ENCODE data around the gene USP12. TPM values are rescaled to one million over a fixed set of nuclear protein-coding genes. Genes with fewer than 3 reads are reported as not detected.

The USP12 gene
- total and polyA plus RNA-seq, 3 donors from 2014 or later: 24.3 to 30.2 (median 26.1) TPM

DNA sequence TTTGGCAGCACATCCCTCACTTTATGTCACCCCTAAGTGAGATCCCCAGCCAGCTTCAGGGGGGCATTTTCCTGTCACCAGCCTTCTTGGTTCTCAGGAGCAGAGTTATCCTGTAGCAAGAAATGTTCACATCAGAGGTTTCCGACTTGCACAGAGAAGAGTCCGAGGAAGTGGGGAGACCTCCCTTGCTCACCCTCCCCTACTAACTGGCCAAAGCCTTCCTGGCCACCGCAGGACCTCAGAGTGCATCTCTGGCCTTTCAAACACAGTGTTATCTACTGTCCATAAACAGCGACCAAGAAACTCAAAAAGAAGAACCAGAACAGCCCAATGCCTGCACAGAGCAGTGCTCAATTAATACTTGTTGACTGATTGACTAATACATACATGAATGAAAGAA, 134.4 kb downstream of the USP12 start:
- Histone ChIP-seq H3K4me1 (no peaks in the 10 kb centered on the region), H3K4me3 (no peak overlapping the region), H3K27ac (no peak overlapping the region), H3K27me3 (no peaks in the 10 kb centered on the region), H3K9me3 (no peaks in the 10 kb centered on the region), H3K36me3 (ENCODE audit: low read depth, missing control alignments) (no peaks in the 10 kb centered on the region)
- intact Hi-C loops (cut with DNase I; ENCODE audit: low total_unique reads): no loop called here
- WGBS, 2 donors: 58 to 64% methylated on average over 4 of the region's 4 CpGs
- TF ChIP-seq POLR2A (IDR thresholded peaks at IDR 0.05) (no peak), CTCF (IDR thresholded peaks at IDR 0.05) (no peak)
- no peak for DNase-seq

- Histone ChIP-seq H3K4me1 (no peaks in the 10 kb centered on the region), H3K27me3 (no peaks in the 10 kb centered on the region), H3K4me3 (no peak overlapping the region), H3K36me3 (ENCODE audit: low read depth, missing control alignments) (no peaks in the 10 kb centered on the region), H3K9me3 (no peaks in the 10 kb centered on the region), H3K27ac (no peak overlapping the region)
- DNase-seq: no peak
- 52 to 56% methylated on average over 8 of the region's 8 CpGs for WGBS, 2 donors
- intact Hi-C loops (cut with DNase I; ENCODE audit: low total_unique reads): no loop called here
- TF ChIP-seq CTCF (IDR thresholded peaks at IDR 0.05): no peak
These were observed 135.2 kb downstream of the USP12 start for GRCh38 chr13:27036236-27036981.

- 89 to 91% methylated on average over 7 to 11 of the region's 11 CpGs for WGBS, 2 donors
- no peak for DNase-seq
- H3K4me1 ChIP-seq: no peaks in the 10 kb centered on the region
- H3K27ac ChIP-seq: no peak overlapping the region
- no peaks in the 10 kb centered on the region for H3K9me3 ChIP-seq
- TF ChIP-seq CTCF (IDR thresholded peaks at IDR 0.05) (no peak), POLR2A (IDR thresholded peaks at IDR 0.05) (no peak)
- intact Hi-C loops (cut with DNase I; ENCODE audit: low total_unique reads): no loop called here
- no peak overlapping the region for H3K4me3 ChIP-seq
- H3K36me3 ChIP-seq (ENCODE audit: low read depth, missing control alignments): no peaks in the 10 kb centered on the region
- H3K27me3 ChIP-seq: no peaks in the 10 kb centered on the region
These were observed 135.7 kb downstream of the USP12 start for GRCh38 chr13:27035892-27036235.

DNA sequence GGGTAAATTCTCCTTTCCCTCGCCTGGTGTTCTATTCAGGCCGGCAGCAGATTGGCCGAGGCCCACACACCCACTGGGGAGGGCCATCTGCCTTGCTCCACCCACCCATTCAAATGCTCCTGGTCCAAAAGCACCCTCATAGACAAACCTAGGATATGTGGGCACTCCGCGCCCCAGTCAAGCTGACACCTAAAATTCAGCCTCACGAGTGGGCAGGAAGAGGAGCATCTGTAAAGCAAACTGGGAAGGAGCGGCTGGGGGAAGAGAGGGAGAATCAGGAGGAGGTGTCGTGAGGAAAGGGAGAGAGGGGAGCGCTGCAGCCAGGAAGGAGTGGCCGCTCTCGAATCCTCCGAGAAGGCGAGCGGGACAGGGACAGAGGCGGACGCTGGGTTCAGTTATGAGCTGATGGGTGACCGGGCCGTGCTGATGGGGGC, 136.9 kb downstream of the USP12 start:
- no peak for DNase-seq
- intact Hi-C loops (cut with DNase I; ENCODE audit: low total_unique reads): no loop called here
- WGBS, 2 donors: 24 to 33% methylated on average over 18 of the region's 18 CpGs

More for the DNA sequence above, 136.9 kb downstream of the USP12 start:
- Histone ChIP-seq H3K4me3 (no peak overlapping the region), H3K27me3 (no peaks in the 10 kb centered on the region), H3K27ac (no peak overlapping the region), H3K36me3 (ENCODE audit: low read depth, missing control alignments) (no peaks in the 10 kb centered on the region), H3K4me1 (no peaks in the 10 kb centered on the region), H3K9me3 (no peaks in the 10 kb centered on the region)
- TF ChIP-seq CTCF (IDR thresholded peaks at IDR 0.05) (no peak), POLR2A (IDR thresholded peaks at IDR 0.05) (no peak)
